Activated T-cell treated with anti-CD3 and anti-CD28 coated beads, Interleukin-2, amount 50 U/mL, for 48 hours (primary cell): ENCODE results near the gene SLIT3.

Source experiments
- DNase-seq, 2 experiments: peaks; one replicate each; pipeline ENCODE4 v3.0.0-alpha.2; 2020

SLIT3 gene

GRCh38 chr5:168714046-168714445, 586.9 kb downstream of the SLIT3 start:
- DNase-seq: no peak

GRCh38 chr5:168713051-168713450, 587.9 kb downstream of the SLIT3 start:
- DNase-seq: no peak

GRCh38 chr5:168712280-168712924, 588.5 kb downstream of the SLIT3 start:
- no peak for DNase-seq

- DNase-seq: no peak
These were observed 590.2 kb downstream of the SLIT3 start for GRCh38 chr5:168710706-168711105.

GRCh38 chr5:168707716-168708695, 592.9 kb downstream of the SLIT3 start:
- DNase-seq: no peak

- DNase-seq: peak; percentile 49 to 59
These were observed 594.3 kb downstream of the SLIT3 start for GRCh38 chr5:168706655-168707069.

GRCh38 chr5:168705321-168705720, 595.6 kb downstream of the SLIT3 start:
- no peak for DNase-seq

- DNase-seq: no peak
These were observed 598.4 kb downstream of the SLIT3 start for GRCh38 chr5:168702511-168702910.

- no peak for DNase-seq
These were observed 599.3 kb downstream of the SLIT3 start for GRCh38 chr5:168701641-168702040.

- no peak for DNase-seq
These were observed 601.9 kb downstream of the SLIT3 start for GRCh38 chr5:168699002-168699401.

GRCh38 chr5:168697034-168697720, 603.8 kb downstream of the SLIT3 start:
- no peak for DNase-seq

- DNase-seq: no peak
These were observed 604.3 kb downstream of the SLIT3 start for GRCh38 chr5:168696611-168697010.

- DNase-seq: no peak
These were observed 605.6 kb downstream of the SLIT3 start for GRCh38 chr5:168695301-168695835.

GRCh38 chr5:168694289-168694688, 606.6 kb downstream of the SLIT3 start:
- no peak for DNase-seq

- no peak for DNase-seq
These were observed 607.1 kb downstream of the SLIT3 start for GRCh38 chr5:168693883-168694282.

GRCh38 chr5:168693297-168693696, 607.6 kb downstream of the SLIT3 start:
- DNase-seq: no peak

GRCh38 chr5:168691891-168692290, 609.0 kb downstream of the SLIT3 start:
- no peak for DNase-seq

GRCh38 chr5:168689260-168689659, 611.7 kb downstream of the SLIT3 start:
- DNase-seq: no peak

- DNase-seq: no peak
These were observed 614.1 kb downstream of the SLIT3 start for GRCh38 chr5:168686837-168687236.

GRCh38 chr5:168685566-168685965, 615.4 kb downstream of the SLIT3 start:
- DNase-seq: no peak

GRCh38 chr5:168683927-168684295, 617.0 kb downstream of the SLIT3 start:
- no peak for DNase-seq

- peak; percentile 63 to 67 for DNase-seq
These were observed 617.6 kb downstream of the SLIT3 start for GRCh38 chr5:168683247-168683926.
